Astrocyte of the spinal cord (primary cell): Measurements from ENCODE around the gene AMH.

Experiments used
- DNase-seq: peaks from one replicate; pipeline ENCODE4 v3.0.0; 2011; ENCODE audit warnings: low read depth, low spot score
- H3K4me3 ChIP-seq: 2 replicates; pipeline ENCODE4 v1.5.1; 2011; ENCODE audit warnings: low read depth, mild to moderate bottlenecking, low read length, moderate library complexity
- in situ Hi-C: cut with HindIII; loops from 2 replicates; pipeline ENCODE4 v1.10.0; 2017; ENCODE audit warnings: low sequenced_read_pairs
- TF ChIP-seq, protein P1 (sequence below): IDR thresholded peaks from 2 replicates; pipeline ENCODE4 v1.5.1; 2012; ENCODE audit warnings: low read depth, mild to moderate bottlenecking, low read length, inconsistent platforms

Gene AMH

DNA sequence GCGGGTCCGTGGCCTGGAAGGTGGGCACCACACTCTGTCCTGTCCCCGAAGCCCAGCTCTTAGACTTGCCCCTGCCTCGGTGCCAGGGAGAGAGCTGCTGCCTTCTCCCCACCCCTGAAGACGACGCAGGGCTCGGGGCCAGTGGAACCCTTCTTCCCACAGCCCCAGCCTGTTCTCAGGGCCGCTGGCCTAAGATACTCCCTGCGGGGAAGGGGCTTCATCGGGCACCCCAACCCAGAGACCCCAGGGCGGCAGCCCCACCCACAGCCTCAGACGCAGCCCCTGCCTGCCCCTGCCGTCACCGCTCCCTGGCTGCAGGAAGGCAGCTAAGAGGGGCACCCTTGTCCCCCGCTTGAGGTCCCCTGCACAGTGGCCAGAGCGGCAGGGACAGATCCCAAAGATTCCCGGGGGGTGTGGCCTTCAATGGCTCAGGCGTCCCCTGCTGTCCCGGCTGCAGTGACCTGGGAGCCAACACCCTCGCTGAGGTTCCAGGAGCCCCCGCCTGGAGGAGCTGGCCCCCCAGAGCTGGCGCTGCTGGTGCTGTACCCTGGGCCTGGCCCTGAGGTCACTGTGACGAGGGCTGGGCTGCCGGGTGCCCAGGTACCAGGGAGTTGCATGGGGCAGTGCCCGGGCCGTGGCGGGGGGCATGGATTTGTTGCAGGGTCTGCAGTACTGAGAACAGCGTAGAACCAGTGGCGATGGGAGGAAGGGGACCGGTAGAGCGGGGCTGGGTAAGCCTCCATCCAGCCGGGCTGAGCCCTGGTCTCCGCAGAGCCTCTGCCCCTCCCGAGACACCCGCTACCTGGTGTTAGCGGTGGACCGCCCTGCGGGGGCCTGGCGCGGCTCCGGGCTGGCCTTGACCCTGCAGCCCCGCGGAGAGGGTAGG is 1.0 kb downstream of the AMH start:
- TF ChIP-seq, protein P1, sequence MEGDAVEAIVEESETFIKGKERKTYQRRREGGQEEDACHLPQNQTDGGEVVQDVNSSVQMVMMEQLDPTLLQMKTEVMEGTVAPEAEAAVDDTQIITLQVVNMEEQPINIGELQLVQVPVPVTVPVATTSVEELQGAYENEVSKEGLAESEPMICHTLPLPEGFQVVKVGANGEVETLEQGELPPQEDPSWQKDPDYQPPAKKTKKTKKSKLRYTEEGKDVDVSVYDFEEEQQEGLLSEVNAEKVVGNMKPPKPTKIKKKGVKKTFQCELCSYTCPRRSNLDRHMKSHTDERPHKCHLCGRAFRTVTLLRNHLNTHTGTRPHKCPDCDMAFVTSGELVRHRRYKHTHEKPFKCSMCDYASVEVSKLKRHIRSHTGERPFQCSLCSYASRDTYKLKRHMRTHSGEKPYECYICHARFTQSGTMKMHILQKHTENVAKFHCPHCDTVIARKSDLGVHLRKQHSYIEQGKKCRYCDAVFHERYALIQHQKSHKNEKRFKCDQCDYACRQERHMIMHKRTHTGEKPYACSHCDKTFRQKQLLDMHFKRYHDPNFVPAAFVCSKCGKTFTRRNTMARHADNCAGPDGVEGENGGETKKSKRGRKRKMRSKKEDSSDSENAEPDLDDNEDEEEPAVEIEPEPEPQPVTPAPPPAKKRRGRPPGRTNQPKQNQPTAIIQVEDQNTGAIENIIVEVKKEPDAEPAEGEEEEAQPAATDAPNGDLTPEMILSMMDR = no peak
- no peak overlapping the region for H3K4me3 ChIP-seq
- in situ Hi-C loops = no loop called here
- no peak for DNase-seq

DNA sequence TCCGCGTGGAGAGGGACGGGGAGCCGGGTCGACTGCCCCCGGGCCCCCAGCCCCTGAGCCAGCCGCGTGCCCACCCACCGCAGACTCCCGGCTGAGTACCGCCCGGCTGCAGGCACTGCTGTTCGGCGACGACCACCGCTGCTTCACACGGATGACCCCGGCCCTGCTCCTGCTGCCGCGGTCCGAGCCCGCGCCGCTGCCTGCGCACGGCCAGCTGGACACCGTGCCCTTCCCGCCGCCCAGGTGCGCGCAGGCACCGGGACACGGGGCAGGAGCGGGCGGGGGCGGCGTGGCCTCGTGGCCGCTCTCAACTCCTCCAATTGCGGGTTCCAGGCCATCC is 1.6 kb downstream of the AMH start:
- in situ Hi-C loops = no loop called here
- H3K4me3 ChIP-seq = no peak overlapping the region
- DNase-seq = no peak
- TF ChIP-seq, protein P1 = no peak

DNA sequence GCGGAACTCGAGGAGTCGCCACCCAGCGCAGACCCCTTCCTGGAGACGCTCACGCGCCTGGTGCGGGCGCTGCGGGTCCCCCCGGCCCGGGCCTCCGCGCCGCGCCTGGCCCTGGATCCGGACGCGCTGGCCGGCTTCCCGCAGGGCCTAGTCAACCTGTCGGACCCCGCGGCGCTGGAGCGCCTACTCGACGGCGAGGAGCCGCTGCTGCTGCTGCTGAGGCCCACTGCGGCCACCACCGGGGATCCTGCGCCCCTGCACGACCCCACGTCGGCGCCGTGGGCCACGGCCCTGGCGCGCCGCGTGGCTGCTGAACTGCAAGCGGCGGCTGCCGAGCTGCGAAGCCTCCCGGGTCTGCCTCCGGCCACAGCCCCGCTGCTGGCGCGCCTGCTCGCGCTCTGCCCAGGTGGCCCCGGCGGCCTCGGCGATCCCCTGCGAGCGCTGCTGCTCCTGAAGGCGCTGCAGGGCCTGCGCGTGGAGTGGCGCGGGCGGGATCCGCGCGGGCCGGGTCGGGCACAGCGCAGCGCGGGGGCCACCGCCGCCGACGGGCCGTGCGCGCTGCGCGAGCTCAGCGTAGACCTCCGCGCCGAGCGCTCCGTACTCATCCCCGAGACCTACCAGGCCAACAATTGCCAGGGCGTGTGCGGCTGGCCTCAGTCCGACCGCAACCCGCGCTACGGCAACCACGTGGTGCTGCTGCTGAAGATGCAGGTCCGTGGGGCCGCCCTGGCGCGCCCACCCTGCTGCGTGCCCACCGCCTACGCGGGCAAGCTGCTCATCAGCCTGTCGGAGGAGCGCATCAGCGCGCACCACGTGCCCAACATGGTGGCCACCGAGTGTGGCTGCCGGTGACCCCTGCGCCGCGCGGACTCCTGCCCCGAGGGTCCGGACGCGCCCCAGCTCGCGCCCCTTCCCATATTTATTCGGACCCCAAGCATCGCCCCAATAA is 2.3 kb downstream of the AMH start:
- no peak for DNase-seq
- no peak overlapping the region for H3K4me3 ChIP-seq
- in situ Hi-C loops = no loop called here
- TF ChIP-seq, protein P1 = no peak

DNA sequence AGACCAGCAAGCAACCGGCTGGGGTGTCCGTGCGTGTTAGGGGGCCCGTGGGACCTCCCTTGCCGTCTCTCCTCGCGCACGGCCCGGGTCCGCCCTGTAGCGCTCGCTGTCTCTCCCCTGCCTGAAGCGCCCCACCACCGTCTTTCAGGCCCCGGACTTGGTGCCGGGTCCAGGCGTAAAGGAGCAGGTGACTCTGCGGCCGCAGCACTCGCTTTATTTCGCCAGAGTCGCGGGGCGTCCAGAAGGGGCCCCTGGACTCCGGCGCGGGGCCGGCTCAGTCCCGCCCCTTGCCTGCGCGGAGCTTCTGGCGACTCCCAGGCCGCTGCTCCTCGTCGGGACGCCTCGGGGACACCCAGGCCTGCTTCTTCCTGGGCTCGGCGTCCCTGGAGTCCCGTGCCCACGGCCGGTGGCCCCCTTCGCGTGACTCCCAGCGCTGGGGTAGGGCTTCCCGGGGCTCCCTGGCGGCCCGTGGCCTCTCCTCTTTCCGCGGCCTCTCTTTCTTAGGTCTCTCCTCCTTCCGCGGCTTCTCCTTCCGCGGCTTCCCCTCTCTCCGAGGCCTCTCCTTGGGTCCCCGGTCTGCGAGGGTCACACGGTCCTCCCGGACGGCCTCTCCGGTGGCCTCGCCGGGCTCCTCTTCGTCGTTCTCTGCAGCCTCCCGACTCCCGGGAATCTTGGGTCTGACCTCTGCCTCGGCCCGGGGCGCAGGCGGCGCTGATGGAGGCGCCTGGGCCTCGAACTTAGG is 3.1 kb downstream of the AMH start:
- TF ChIP-seq, protein P1 = no peak
- H3K4me3 ChIP-seq = no peak overlapping the region
- no peak for DNase-seq
- in situ Hi-C loops = no loop called here

DNA sequence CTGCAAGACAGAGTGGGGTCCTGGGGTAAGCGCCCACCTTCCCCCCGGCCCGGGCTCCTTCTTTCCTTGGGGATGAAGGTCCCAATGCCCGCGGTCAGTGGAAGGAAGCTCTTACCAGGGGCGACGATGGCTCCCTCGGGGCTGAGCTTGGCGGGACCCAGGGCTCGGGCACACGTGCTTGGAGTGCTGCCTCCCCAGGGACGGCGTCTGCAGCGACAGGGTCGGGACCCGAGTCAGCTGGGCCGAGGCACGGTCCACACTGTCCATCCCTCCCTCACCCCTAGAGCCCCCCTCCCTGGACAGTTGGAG is 3.6 kb downstream of the AMH start:
- in situ Hi-C loops = no loop called here
- TF ChIP-seq, protein P1 = no peak
- H3K4me3 ChIP-seq = no peak overlapping the region
- no peak for DNase-seq
